GM19099 (cell line): ENCODE data around the gene RAP1GAP2.

Experiments used
- POLR2A ChIP-seq: IDR thresholded peaks from 3 replicates; pipeline ENCODE4 v1.6.1; 2011; ENCODE audit warnings: low read depth; ENCODE audit not compliant: insufficient read length; ENCODE audit errors: extremely low read depth

Gene RAP1GAP2

GRCh38 chr17:2828397-2829038, 32.3 kb downstream of the RAP1GAP2 start:
- TF ChIP-seq POLR2A: no peak

- no peak for TF ChIP-seq POLR2A
Measured at GRCh38 chr17:2830678-2831077, 34.4 kb downstream of the RAP1GAP2 start.

DNA sequence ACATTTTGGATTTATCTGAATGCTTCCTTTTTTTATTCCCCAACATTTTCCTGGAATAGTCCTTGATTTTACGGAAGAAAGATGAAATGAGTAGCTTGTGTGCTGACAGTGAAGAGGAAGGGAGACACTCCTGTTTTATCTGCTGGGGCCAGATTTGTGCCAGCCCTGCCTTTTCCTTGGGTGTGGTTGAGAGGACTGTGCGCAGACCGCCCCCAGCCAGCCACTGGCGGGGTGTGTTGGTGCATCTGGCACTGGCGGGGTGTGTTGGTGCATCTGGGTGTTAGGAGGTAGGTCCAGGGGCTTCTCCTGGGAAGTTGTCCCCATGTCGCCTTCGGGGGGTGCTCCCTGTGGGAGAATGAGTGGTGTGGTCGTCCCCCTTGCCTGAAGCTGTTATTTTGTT, 39.5 kb downstream of the RAP1GAP2 start:
- no peak for TF ChIP-seq POLR2A

DNA sequence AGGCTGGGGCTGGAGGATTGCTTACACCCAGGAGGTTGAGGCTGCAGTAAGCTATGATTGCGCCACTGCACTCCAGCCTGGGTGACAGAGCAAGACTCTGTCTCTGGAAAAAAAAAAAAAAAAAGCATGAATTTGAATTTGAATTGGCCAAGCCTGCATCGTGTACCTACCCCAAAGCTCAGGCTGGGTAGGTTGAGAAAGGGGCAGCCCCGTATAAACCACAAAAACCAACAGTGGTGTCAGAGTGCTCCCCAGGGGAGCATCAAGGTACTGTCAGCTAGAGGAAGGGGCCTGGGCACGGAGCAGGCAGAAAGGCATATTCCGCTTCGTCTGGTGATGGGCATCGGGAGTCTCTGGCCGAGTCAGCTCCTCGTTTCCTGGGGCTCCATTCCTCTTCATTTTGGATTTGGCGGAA, 40.9 kb downstream of the RAP1GAP2 start:
- TF ChIP-seq POLR2A: no peak

DNA sequence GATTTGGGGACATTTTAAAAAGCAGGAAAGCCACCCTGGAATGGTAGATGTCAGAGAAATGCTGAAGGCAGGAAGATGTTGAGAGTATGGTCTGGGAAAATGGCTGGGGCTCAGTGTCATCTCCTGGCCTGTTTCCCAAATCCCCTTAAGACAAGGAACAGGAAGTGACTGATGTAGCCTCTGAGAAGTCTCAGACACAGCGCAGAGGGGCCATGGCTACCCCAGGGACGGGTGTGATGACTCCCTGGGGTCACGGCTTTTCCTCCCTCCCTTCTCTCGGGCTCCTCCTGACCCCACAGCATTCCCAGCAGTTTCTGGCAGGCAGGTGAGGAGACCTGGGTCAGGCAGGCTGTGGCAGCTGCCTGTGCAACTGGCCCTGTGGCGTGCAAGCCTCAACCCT, 45.4 kb downstream of the RAP1GAP2 start:
- no peak for TF ChIP-seq POLR2A

DNA sequence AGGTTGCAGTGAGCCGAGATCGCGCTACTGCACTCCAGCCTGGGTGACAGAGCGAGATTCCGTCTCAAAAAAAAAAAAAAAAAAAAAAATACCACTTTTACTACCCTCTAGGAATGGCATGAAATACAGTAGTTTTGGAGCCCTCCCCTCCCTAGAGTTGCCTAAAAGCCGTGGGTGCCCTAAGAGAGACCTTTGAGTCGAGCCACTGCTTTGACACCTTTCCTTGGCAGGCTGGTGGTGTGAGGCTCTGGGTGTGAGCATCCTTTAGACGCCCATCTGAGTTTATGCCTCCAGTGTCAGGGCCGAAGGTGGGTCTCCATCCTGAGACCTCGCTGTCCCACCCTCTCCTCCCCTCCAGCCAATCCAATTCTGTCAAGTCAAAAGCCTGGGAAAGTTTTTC, 46.2 kb downstream of the RAP1GAP2 start:
- no peak for TF ChIP-seq POLR2A

DNA sequence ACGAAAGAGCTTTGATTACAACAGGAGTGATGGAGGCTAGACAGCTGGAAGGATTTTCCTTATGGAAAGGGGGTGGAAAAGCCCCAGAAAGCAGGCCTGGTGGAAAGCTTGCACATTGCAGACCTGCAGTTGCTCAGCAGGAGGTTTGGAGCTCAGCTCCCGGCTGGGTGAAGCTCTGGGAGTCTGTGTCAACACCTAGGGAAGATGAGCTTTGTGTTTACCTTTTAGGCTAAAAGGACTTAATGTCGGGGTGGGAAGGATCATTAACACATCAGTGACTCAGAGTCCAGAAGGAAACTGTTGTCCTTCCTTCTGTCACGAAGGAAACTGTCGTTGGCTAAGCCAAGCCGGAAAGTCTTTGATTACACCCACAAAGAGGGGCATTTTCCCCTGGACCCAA, 48.2 kb downstream of the RAP1GAP2 start:
- no peak for TF ChIP-seq POLR2A

GRCh38 chr17:2847381-2848333, 51.4 kb downstream of the RAP1GAP2 start:
- no peak for TF ChIP-seq POLR2A

- no peak for TF ChIP-seq POLR2A
Measured at GRCh38 chr17:2849327-2849670, 53.1 kb downstream of the RAP1GAP2 start.

- no peak for TF ChIP-seq POLR2A
Measured at GRCh38 chr17:2850991-2851390, 54.8 kb downstream of the RAP1GAP2 start.

DNA sequence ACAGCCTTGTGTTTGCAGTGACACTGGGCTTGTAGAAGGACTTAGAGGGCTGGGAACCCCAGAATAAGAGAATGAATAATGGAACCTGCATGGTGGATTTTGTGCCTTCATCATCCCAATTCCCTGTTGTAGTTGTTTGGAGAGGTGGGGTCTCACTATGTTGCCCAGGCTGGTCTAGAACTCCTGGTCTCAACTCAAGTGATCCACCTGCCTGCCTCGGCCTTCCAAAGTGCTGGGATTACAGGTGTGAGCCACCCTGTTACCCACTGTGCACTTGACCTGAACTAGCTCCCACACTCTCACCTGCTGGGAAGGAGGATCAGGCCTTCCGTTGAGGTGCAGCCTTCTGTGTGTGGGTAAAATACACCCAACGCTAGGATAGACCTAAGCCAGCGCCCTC, 55.4 kb downstream of the RAP1GAP2 start:
- TF ChIP-seq POLR2A: no peak

GRCh38 chr17:2852221-2852620, 56.0 kb downstream of the RAP1GAP2 start:
- TF ChIP-seq POLR2A: no peak

DNA sequence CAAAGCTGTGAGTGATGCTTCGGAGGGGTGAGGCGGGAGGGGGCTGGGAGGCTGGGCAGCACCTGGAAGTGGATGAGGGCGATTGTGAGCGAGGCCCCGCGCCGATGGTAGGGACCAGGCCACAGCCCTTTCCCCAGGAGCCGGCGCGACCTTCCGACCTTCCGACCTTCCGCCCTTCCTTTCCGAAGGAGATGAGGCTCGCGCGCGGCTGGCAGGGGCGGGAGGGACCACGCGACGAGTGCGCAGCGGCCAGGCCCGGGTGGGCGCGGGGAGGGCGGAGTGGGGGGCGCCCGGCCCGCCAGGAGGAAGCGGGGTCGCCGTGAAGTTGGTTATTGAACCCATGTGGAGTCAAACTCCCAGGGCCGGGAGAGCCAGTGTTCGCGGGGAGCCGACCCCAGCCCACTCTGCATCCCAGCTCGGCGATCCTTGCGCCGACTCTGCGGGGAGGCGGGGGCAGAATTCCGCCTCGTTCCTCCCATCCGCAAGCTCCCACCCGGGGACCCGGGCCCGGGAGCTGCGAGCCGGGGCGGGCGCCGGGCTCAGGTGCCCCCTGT, 56.6 kb downstream of the RAP1GAP2 start:
- no peak for TF ChIP-seq POLR2A

GRCh38 chr17:2853283-2854142, 57.3 kb downstream of the RAP1GAP2 start:
- TF ChIP-seq POLR2A: no peak
